ENCODE results near the gene TEC. TPM values are rescaled to one million over a fixed set of nuclear protein-coding genes. Genes with fewer than 3 reads are reported as not detected.

Gene TEC
- polyA plus RNA-seq, 1 of the 3 experiments (the other 2 are of a cell fraction): 0.85 TPM

DNA sequence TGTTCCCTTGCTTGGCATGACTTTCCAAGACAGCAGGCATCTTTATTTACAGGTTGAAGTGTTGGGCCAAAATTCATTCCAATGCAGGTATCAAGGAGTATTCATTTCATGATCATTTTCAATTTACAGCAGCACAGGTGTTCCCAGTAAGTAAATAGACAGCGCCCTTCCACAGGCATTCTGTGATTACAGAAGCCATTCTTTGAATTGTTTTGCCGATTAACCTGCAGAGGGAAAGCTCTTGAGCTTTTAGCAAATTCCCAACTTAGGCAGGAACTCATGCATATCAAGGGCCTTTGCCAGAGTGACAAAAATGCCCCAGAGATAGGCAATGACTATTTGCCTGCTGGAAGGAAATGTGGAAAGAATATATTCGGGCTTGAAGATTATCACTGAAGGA is 142.4 kb downstream of the TEC start:
- ChIA-PET CTCF (interaction anchor here (1.3 to 1.6 kb wide), 3 partner anchors 13 to 419 kb away, joined by 4 to 5 read pairs (median 4); no protein-coding TSS in a partner anchor), POLR2A (no interaction called here)
- no peak for DNase-seq
- Histone ChIP-seq H3K79me2 (ENCODE audit: insufficient read depth) (no peaks in the 10 kb centered on the region), H3K4me3 (ENCODE audit: low read depth in 2 of 2, low read length in 1 of 2) (peak overlapping the region in 1 of 2 experiments; percentile 35; a peak in 2 of 4 replicates), H3K27ac (ENCODE audit: low read depth in 2 of 2, low read length in 1 of 2) (peak overlapping the region; percentile 47 to 75; a peak in 3 of 4 replicates), H3K9me2 (no peaks in the 10 kb centered on the region), H3K9ac (peak overlapping the region; percentile 23; the same call in 1 of the 2 replicates), H3K36me3 (replicated peaks in 1 of 2; ENCODE audit: control insufficient read depth in 1 of 2, insufficient read depth in 2 of 2, low read length in 1 of 2) (no peaks in the 10 kb centered on the region), H4K20me1 (ENCODE audit: insufficient read depth) (no peaks in the 10 kb centered on the region), H3K9me3 (no peaks in the 10 kb centered on the region), H3K4me1 (ENCODE audit: control insufficient read depth in 1 of 2, insufficient read depth in 2 of 2, low read depth in 1 of 2, low read length in 1 of 2) (peaks cover 0 to 19% of the 10 kb centered on the region in 2 experiments; a peak in 2 of 4 replicates), H2AFZ (ENCODE audit: low read depth) (peak overlapping the region; percentile 12; the same call in 1 of the 2 replicates), H3K4me2 (peak overlapping the region; percentile 46), H3F3A (replicated peaks; ENCODE audit: insufficient read depth) (peaks cover 20% of the 10 kb centered on the region), H3K27me3 (ENCODE audit: insufficient read depth) (no peaks in the 10 kb centered on the region)
- no peak for TF ChIP-seq POLR2AphosphoS5 (IDR thresholded peaks at IDR 0.05; ENCODE audit: low read depth, low read length)
- no peak for TF ChIP-seq GATA2 (CRISPR knock-in tag; IDR thresholded peaks at IDR 0.05)
- TF ChIP-seq SMC3 (IDR thresholded peaks at IDR 0.05; ENCODE audit: low read depth, low read length): no peak
- TF ChIP-seq YY1 (IDR thresholded peaks at IDR 0.05; ENCODE audit: low read depth): no peak
- TF ChIP-seq RCOR1 (IDR thresholded peaks at IDR 0.05; ENCODE audit: low read length): no peak
- 86% methylated on average over 3 of the region's 3 CpGs for WGBS (ENCODE audit: low lambda C conversion rate)

DNA sequence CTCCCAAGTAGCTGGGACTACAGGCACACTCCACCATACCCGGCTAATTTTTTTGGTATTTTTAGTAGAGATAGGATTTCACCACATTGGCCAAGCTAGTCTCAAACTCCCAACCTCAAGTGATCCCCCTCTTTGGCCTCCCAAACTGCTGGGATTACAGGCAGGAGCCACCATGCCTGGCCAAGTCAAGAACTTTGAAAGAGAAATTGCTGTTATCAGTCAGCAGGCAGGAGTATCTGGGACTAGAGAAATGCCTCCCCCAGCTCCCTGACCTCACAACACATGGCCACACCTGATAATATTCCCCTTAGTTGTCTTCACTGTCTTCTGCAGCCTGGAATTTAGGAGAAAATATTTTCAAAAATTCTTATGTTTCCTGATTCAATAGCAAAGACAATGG is 143.0 kb downstream of the TEC start:
- Histone ChIP-seq H3F3A (replicated peaks; ENCODE audit: insufficient read depth) (peaks cover 20% of the 10 kb centered on the region), H3K4me3 (ENCODE audit: low read depth in 2 of 2, low read length in 1 of 2) (no peak overlapping the region), H3K9me3 (no peaks in the 10 kb centered on the region), H3K4me2 (no peak overlapping the region), H3K27ac (ENCODE audit: low read depth in 2 of 2, low read length in 1 of 2) (no peak overlapping the region), H3K27me3 (ENCODE audit: insufficient read depth) (no peaks in the 10 kb centered on the region), H3K79me2 (ENCODE audit: insufficient read depth) (no peaks in the 10 kb centered on the region), H3K9me2 (no peaks in the 10 kb centered on the region), H2AFZ (ENCODE audit: low read depth) (no peak overlapping the region), H3K36me3 (replicated peaks in 1 of 2; ENCODE audit: control insufficient read depth in 1 of 2, insufficient read depth in 2 of 2, low read length in 1 of 2) (no peaks in the 10 kb centered on the region), H3K4me1 (ENCODE audit: control insufficient read depth in 1 of 2, insufficient read depth in 2 of 2, low read depth in 1 of 2, low read length in 1 of 2) (peaks cover 0 to 19% of the 10 kb centered on the region in 2 experiments; a peak in 2 of 4 replicates), H3K9ac (no peak overlapping the region), H4K20me1 (ENCODE audit: insufficient read depth) (no peaks in the 10 kb centered on the region)
- DNase-seq: no peak
- CTCF ChIA-PET: no interaction called here
- WGBS (ENCODE audit: low lambda C conversion rate): 100% methylated on average over 1 of the region's 1 CpG
- TF ChIP-seq YY1 (IDR thresholded peaks at IDR 0.05; ENCODE audit: low read depth) (no peak), TAF1 (IDR thresholded peaks at IDR 0.05; ENCODE audit: borderline replicate concordance, low read depth, low read length) (no peak), FOXM1 (IDR thresholded peaks at IDR 0.05; ENCODE audit: low read depth) (no peak), TCF12 (IDR thresholded peaks at IDR 0.05) (no peak), MEF2A (IDR thresholded peaks at IDR 0.05; ENCODE audit: borderline replicate concordance, low read depth) (no peak), EZH2phosphoT487 (IDR thresholded peaks at IDR 0.05; ENCODE audit: borderline replicate concordance, low read depth) (no peak), RCOR1 (IDR thresholded peaks at IDR 0.05; ENCODE audit: low read length) (no peak), TEAD4 (IDR thresholded peaks at IDR 0.05; ENCODE audit: borderline replicate concordance, insufficient read depth) (no peak), RXRA (IDR thresholded peaks at IDR 0.05; ENCODE audit: borderline replicate concordance, low read depth) (no peak)
- TF ChIP-seq, protein P1, sequence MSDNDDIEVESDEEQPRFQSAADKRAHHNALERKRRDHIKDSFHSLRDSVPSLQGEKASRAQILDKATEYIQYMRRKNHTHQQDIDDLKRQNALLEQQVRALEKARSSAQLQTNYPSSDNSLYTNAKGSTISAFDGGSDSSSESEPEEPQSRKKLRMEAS (IDR thresholded peaks at IDR 0.05; ENCODE audit: low read depth): no peak
- TF ChIP-seq, protein P2, sequence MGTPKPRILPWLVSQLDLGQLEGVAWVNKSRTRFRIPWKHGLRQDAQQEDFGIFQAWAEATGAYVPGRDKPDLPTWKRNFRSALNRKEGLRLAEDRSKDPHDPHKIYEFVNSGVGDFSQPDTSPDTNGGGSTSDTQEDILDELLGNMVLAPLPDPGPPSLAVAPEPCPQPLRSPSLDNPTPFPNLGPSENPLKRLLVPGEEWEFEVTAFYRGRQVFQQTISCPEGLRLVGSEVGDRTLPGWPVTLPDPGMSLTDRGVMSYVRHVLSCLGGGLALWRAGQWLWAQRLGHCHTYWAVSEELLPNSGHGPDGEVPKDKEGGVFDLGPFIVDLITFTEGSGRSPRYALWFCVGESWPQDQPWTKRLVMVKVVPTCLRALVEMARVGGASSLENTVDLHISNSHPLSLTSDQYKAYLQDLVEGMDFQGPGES (IDR thresholded peaks at IDR 0.05; ENCODE audit: low read depth, low read length): no peak
- TF ChIP-seq, protein P3, sequence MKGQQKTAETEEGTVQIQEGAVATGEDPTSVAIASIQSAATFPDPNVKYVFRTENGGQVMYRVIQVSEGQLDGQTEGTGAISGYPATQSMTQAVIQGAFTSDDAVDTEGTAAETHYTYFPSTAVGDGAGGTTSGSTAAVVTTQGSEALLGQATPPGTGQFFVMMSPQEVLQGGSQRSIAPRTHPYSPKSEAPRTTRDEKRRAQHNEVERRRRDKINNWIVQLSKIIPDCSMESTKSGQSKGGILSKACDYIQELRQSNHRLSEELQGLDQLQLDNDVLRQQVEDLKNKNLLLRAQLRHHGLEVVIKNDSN (IDR thresholded peaks at IDR 0.05; ENCODE audit: borderline replicate concordance, low read depth): no peak
- POLR2A ChIA-PET: no interaction called here

All from SK-N-SH (cell line).